HCT116 (cell line): ENCODE data around the gene CNTNAP2. TPM values are rescaled to one million over a fixed set of nuclear protein-coding genes. Genes with fewer than 3 reads are reported as not detected.

Experiments
- ATAC-seq: fragments of 200-7000 bp; cut with Tn5 transposase; 2 replicates; pipeline ENCODE4 v1.9.1; 2020; ENCODE audit warnings: mild to moderate bottlenecking, moderate library complexity
- BruUV-seq: library from RNA; stranded (reverse); fragments of 400-500 nt; replicated peaks from 2 replicates; lab custom pipeline; 2021; lab: Mats Ljungman, UMichigan
- CTCF ChIA-PET: fragments of 300-600 bp; sonication (Branson Sonifier 250); formaldehyde crosslinking; loops from one replicate; lab custom pipeline; 2021; ENCODE audit warnings: antibody characterized with exemption; lab: Charles Lee
- POLR2A ChIA-PET: fragments of 300-600, 350-600 bp; sonication (Branson Sonifier 250); formaldehyde crosslinking; loops from one replicate; lab custom pipeline; 2021; ENCODE audit warnings: antibody characterized with exemption; lab: Charles Lee
- RAD21 ChIA-PET, 2 experiments: fragments of 300-600 bp; sonication (Branson Sonifier 250); formaldehyde crosslinking; loops; one replicate each; lab custom pipeline; 2023; ENCODE audit warnings: low total read pairs in 2 of 2; ENCODE audit not compliant: uncharacterized antibody in 2 of 2, unreplicated experiment in 2 of 2, low non-redundant PET in 1 of 2; lab: Charles Lee
- DNase-seq: peaks from one replicate; pipeline ENCODE4 v3.0.0-alpha.2; 2010; ENCODE audit warnings: low read depth, low spot score
- H2AFZ ChIP-seq: fragments of 200-600 bp; shearing (Covaris generic), sonication (generic); 2 replicates; pipeline ENCODE4 v1.6.1; 2017; ENCODE audit warnings: low read depth, mixed run types, mixed read lengths, antibody characterized with exemption, low read length; ENCODE audit not compliant: poor library complexity, severe bottlenecking
- H3K27ac ChIP-seq: 2 replicates; pipeline ENCODE4 v1.5.1; 2012; ENCODE audit warnings: low read depth, low read length
- H3K27me3 ChIP-seq: fragments of 200-600 bp; sonication (generic); 2 replicates; pipeline ENCODE4 v1.6.1; 2016; ENCODE audit warnings: mixed run types, low read length, mixed read lengths; ENCODE audit not compliant: insufficient read depth
- H3K36me3 ChIP-seq, 2 experiments: fragments of 200-500 bp in 1 of 2; fragments of 200-600 bp in 1 of 2; sonication (Bioruptor generic) in 1 of 2; sonication (generic) in 1 of 2; 2 replicates each; pipeline versions ENCODE4 v1.5.1 to v1.6.1; 2014 to 2016; ENCODE audit warnings: low read length in 2 of 2, inconsistent platforms in 1 of 2, mixed read lengths in 1 of 2, mixed run types in 1 of 2; ENCODE audit not compliant: insufficient read depth in 2 of 2, control insufficient read depth in 1 of 2
- H3K4me1 ChIP-seq, 2 experiments: fragments of 200-600 bp in 1 of 2; sonication (generic) in 1 of 2; 2 replicates each; pipeline versions ENCODE4 v1.5.1 to v1.6.1; 2012 to 2017; ENCODE audit warnings: low read length in 2 of 2, inconsistent platforms in 1 of 2, mild to moderate bottlenecking in 1 of 2, mixed read lengths in 1 of 2, mixed run types in 1 of 2, moderate library complexity in 1 of 2; ENCODE audit not compliant: insufficient read depth in 2 of 2, control insufficient read depth in 1 of 2
- H3K4me2 ChIP-seq: fragments of 200-600 bp; sonication (generic); 2 replicates; pipeline ENCODE4 v1.6.1; 2017; ENCODE audit warnings: mixed run types, low read length, mixed read lengths
- H3K4me3 ChIP-seq, 2 experiments: fragments of 200-600 bp in 1 of 2; sonication (generic) in 1 of 2; replicated peaks in 1 of 2; 2 replicates each; pipeline ENCODE4 v1.5.1; 2011 to 2016; ENCODE audit warnings: low read length in 2 of 2, control low read depth in 1 of 2, low read depth in 1 of 2, mild to moderate bottlenecking in 1 of 2, mixed read lengths in 1 of 2, mixed run types in 1 of 2
- H3K79me2 ChIP-seq: fragments of 200-600 bp; sonication (generic); 2 replicates; pipeline ENCODE4 v1.6.1; 2017; ENCODE audit warnings: mild to moderate bottlenecking, mixed run types, low read length, moderate library complexity, mixed read lengths; ENCODE audit not compliant: insufficient read depth
- H3K9ac ChIP-seq: fragments of 200-600 bp; sonication (generic); 2 replicates; pipeline ENCODE4 v1.6.1; 2016; ENCODE audit warnings: low read length, mixed read lengths
- H3K9me2 ChIP-seq: fragments of 200-600 bp; sonication (generic), shearing (Covaris generic); 2 replicates; pipeline ENCODE4 v1.6.1; 2017; ENCODE audit warnings: mixed run types, mild to moderate bottlenecking, moderate library complexity; ENCODE audit not compliant: insufficient read depth
- H3K9me3 ChIP-seq, 2 experiments: fragments of 200-500 bp in 1 of 2; fragments of 200-600 bp in 1 of 2; sonication (Bioruptor generic) in 1 of 2; sonication (generic) in 1 of 2; 2 replicates each; pipeline ENCODE4 v1.6.1; 2014 to 2017; ENCODE audit warnings: low read length in 2 of 2, mixed read lengths in 2 of 2, inconsistent platforms in 1 of 2, low read depth in 1 of 2, mild to moderate bottlenecking in 1 of 2, mixed run types in 1 of 2, moderate library complexity in 1 of 2; ENCODE audit not compliant: control insufficient read depth in 1 of 2, insufficient read depth in 1 of 2
- H4K20me1 ChIP-seq: fragments of 200-600 bp; sonication (generic), shearing (Covaris generic); 2 replicates; pipeline ENCODE4 v1.6.1; 2017; ENCODE audit warnings: mixed run types, mild to moderate bottlenecking, moderate library complexity; ENCODE audit not compliant: insufficient read depth
- CBX3 ChIP-seq: IDR thresholded peaks from 2 replicates; pipeline ENCODE4 v1.6.1; 2012; ENCODE audit warnings: low read depth
- CEBPB ChIP-seq: IDR thresholded peaks from 2 replicates; pipeline ENCODE4 v1.6.1; 2012; ENCODE audit warnings: low read depth
- FOSL1 ChIP-seq: IDR thresholded peaks from 2 replicates; pipeline ENCODE4 v1.6.1; 2012; ENCODE audit warnings: low read depth
- JUND ChIP-seq: IDR thresholded peaks from 2 replicates; pipeline ENCODE4 v1.6.1; 2012
- RAD21 ChIP-seq: IDR thresholded peaks from 2 replicates; pipeline ENCODE4 v1.6.1; 2012; ENCODE audit warnings: low read depth, mild to moderate bottlenecking
- SIN3A ChIP-seq: IDR thresholded peaks from 2 replicates; pipeline ENCODE4 v1.6.1; 2012; ENCODE audit warnings: low read depth
- SRF ChIP-seq: IDR thresholded peaks from 2 replicates; pipeline ENCODE4 v1.6.1; 2012; ENCODE audit warnings: low read depth
- TCF7L2 ChIP-seq: IDR thresholded peaks from 2 replicates; pipeline ENCODE4 v1.7.0; 2011; ENCODE audit warnings: borderline replicate concordance, inconsistent platforms; ENCODE audit not compliant: insufficient read depth, insufficient read length; ENCODE audit errors: extremely low read depth
- YY1 ChIP-seq: IDR thresholded peaks from 2 replicates; pipeline ENCODE4 v1.6.1; 2011; ENCODE audit warnings: low read length, low read depth, moderate library complexity, mild to moderate bottlenecking; ENCODE audit not compliant: insufficient replicate concordance; ENCODE audit errors: extremely low read depth
- intact Hi-C: fragments of 100-400 bp; cut with micrococcal nuclease; formaldehyde crosslinking; loops from 2 replicates; pipeline ENCODE4 v1.10.0; 2022
- total RNA-seq: library from RNA; stranded (reverse); gene quantifications from one replicate; pipeline ENCODE4 v1.2.1, GENCODE V29; 2021; ENCODE audit not compliant: unreplicated experiment
- TF ChIP-seq, protein P1 (sequence below): IDR thresholded peaks from 2 replicates; pipeline ENCODE4 v1.6.1; 2012
- TF ChIP-seq, protein P2 (sequence below), 3 experiments: fragments of 200-600 bp in 1 of 3; sonication (generic) in 1 of 3; IDR thresholded peaks in 2 of 3; conservative IDR thresholded peaks in 1 of 3; 2 replicates each; pipeline ENCODE4 v1.5.1; 2012 to 2017; ENCODE audit warnings: low read depth in 2 of 3, low read length in 2 of 3, antibody characterized with exemption in 1 of 3, borderline replicate concordance in 1 of 3, control low read depth in 1 of 3, mild to moderate bottlenecking in 1 of 3, mixed read lengths in 1 of 3, mixed run types in 1 of 3, moderate library complexity in 1 of 3; ENCODE audit not compliant: insufficient read depth in 1 of 3
- TF ChIP-seq, protein P3 (sequence below): IDR thresholded peaks from 2 replicates; pipeline ENCODE4 v1.6.1; 2012

CNTNAP2 gene
- total RNA-seq, 1 experiment from 2014 or later: 0.37 TPM

DNA sequence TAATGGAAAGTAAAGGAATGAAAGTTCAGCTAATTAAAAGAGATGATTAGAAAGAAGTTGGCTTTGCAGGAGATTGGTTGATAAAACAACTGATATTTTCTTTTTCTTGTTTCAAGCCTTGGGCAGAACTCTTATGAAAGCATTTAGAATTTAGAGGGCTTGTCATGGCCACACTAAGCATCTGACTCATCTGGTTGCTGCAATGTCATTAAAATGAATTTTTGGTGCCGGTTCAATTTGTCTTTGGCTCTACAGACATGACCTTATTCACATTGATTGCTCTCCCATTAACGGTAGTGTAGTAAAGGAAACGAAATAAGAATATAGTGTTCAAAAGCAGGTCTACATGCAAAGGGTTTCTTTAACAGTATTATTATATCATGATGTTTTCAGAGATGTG is 1461.6 kb downstream of the CNTNAP2 start:
- Histone ChIP-seq H3K27ac (no peak overlapping the region), H3K9me3 (peaks cover 5 to 16% of the 10 kb centered on the region in 2 experiments), H3K79me2 (no peaks in the 10 kb centered on the region), H3K36me3 (no peaks in the 10 kb centered on the region), H3K4me1 (no peaks in the 10 kb centered on the region), H3K4me2 (no peak overlapping the region), H3K9me2 (no peaks in the 10 kb centered on the region), H2AFZ (no peak overlapping the region), H3K27me3 (no peaks in the 10 kb centered on the region), H3K4me3 (no peak overlapping the region), H4K20me1 (no peaks in the 10 kb centered on the region), H3K9ac (no peak overlapping the region)
- RAD21 ChIA-PET: no interaction called here
- POLR2A ChIA-PET: no interaction called here
- CTCF ChIA-PET: no interaction called here
- ATAC-seq (no peak), DNase-seq (no peak)
- TF ChIP-seq, protein P1, sequence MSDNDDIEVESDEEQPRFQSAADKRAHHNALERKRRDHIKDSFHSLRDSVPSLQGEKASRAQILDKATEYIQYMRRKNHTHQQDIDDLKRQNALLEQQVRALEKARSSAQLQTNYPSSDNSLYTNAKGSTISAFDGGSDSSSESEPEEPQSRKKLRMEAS: no peak
- TF ChIP-seq JUND (no peak), YY1 (no peak), CEBPB (no peak), FOSL1 (no peak), SIN3A (no peak), CBX3 (no peak)
- TF ChIP-seq, protein P2, sequence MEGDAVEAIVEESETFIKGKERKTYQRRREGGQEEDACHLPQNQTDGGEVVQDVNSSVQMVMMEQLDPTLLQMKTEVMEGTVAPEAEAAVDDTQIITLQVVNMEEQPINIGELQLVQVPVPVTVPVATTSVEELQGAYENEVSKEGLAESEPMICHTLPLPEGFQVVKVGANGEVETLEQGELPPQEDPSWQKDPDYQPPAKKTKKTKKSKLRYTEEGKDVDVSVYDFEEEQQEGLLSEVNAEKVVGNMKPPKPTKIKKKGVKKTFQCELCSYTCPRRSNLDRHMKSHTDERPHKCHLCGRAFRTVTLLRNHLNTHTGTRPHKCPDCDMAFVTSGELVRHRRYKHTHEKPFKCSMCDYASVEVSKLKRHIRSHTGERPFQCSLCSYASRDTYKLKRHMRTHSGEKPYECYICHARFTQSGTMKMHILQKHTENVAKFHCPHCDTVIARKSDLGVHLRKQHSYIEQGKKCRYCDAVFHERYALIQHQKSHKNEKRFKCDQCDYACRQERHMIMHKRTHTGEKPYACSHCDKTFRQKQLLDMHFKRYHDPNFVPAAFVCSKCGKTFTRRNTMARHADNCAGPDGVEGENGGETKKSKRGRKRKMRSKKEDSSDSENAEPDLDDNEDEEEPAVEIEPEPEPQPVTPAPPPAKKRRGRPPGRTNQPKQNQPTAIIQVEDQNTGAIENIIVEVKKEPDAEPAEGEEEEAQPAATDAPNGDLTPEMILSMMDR (IDR thresholded peaks at IDR 0.05 in 2 of 3, conservative IDR thresholded peaks at IDR 0.05 in 1 of 3; ENCODE audit: borderline replicate concordance in 1 of 3, insufficient read depth in 1 of 3, low read depth in 2 of 3, low read length in 2 of 3): no peak
- intact Hi-C loops: no loop called here
- no TSS peak for BruUV-seq

DNA sequence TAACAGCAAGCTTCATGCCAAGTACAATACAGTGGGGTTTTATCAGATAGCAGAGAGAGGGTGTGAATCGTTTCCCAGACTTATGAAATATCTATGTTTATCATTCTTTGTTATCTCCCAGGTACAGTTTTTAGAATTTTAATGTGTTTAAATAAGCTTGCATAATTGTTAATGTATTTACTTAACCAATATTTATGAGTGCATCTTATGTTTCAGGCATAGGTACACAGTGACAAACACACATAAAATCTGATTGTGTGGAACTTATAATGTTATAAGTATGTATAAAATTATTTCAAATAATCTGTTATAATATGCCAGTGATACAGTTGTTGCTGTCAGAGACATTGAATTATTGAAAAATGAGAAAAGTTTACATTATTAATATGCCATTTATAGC is 1462.5 kb downstream of the CNTNAP2 start:
- POLR2A ChIA-PET: no interaction called here

More for the DNA sequence above, 1462.5 kb downstream of the CNTNAP2 start:
- no peak overlapping the region for H3K27ac ChIP-seq
- H3K4me2 ChIP-seq: no peak overlapping the region
- H3K79me2 ChIP-seq: no peaks in the 10 kb centered on the region
- no peaks in the 10 kb centered on the region for H3K27me3 ChIP-seq
- ChIA-PET RAD21 (no interaction called here), CTCF (no interaction called here)
- TF ChIP-seq, protein P2 (IDR thresholded peaks at IDR 0.05 in 2 of 3, conservative IDR thresholded peaks at IDR 0.05 in 1 of 3; ENCODE audit: borderline replicate concordance in 1 of 3, insufficient read depth in 1 of 3, low read depth in 2 of 3, low read length in 2 of 3): no peak
- TF ChIP-seq CEBPB: no peak
- no peak for TF ChIP-seq CBX3
- TF ChIP-seq SRF: no peak
- no peak for TF ChIP-seq TCF7L2
- TF ChIP-seq RAD21: no peak
- TF ChIP-seq, protein P3, sequence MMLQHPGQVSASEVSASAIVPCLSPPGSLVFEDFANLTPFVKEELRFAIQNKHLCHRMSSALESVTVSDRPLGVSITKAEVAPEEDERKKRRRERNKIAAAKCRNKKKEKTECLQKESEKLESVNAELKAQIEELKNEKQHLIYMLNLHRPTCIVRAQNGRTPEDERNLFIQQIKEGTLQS: no peak
- no peak overlapping the region for H2AFZ ChIP-seq
- ATAC-seq (no peak), DNase-seq (no peak)
- intact Hi-C loops: no loop called here
- no peaks in the 10 kb centered on the region for H3K36me3 ChIP-seq
- H3K4me1 ChIP-seq: no peaks in the 10 kb centered on the region
- no TSS peak for BruUV-seq
- no peak overlapping the region for H3K9ac ChIP-seq
- no peaks in the 10 kb centered on the region for H4K20me1 ChIP-seq
- H3K9me3 ChIP-seq: peaks cover 3 to 15% of the 10 kb centered on the region in 2 experiments
- H3K4me3 ChIP-seq: no peak overlapping the region
- H3K9me2 ChIP-seq: no peaks in the 10 kb centered on the region
